NCI-H460 (cell line): ENCODE measurements around the gene NDFIP1. TPM values are rescaled to one million over a fixed set of nuclear protein-coding genes. Genes with fewer than 3 reads are reported as not detected.
"Not testable (repeated sequence)": the region's sequence is repeated elsewhere in the genome, so short reads cannot be mapped to it uniquely, and the experiment has no call there.

Source experiments
- DNase-seq: peaks from one replicate; pipeline ENCODE4 v3.0.0-alpha.2; 2016; ENCODE audit warnings: low read depth; ENCODE audit errors: extremely low read depth
- total RNA-seq: library from RNA; depleted of rRNA; stranded (reverse); fragments of >200 nt; shearing (Covaris generic); gene quantifications from 2 replicates; pipeline ENCODE4 v1.2.3, GENCODE V29; 2014

NDFIP1 gene
- total RNA-seq, 1 experiment from 2014 or later: 74.8 TPM

- peak; percentile 62 for DNase-seq
These were observed 43.1 kb downstream of the NDFIP1 start for GRCh38 chr5:142151436-142152383.

GRCh38 chr5:142152384-142152732 lies 43.8 kb downstream of the NDFIP1 start:
- no peak for DNase-seq

GRCh38 chr5:142153674-142154448 lies 45.3 kb downstream of the NDFIP1 start:
- DNase-seq: no peak

- DNase-seq: not testable (repeated sequence)
These were observed 45.9 kb downstream of the NDFIP1 start for GRCh38 chr5:142154449-142154841.

GRCh38 chr5:142156839-142157463 lies 48.4 kb downstream of the NDFIP1 start:
- no peak for DNase-seq

GRCh38 chr5:142159354-142159753 lies 50.8 kb downstream of the NDFIP1 start:
- no peak for DNase-seq

GRCh38 chr5:142164315-142164714 lies 55.7 kb downstream of the NDFIP1 start:
- no peak for DNase-seq

GRCh38 chr5:142166754-142167153 lies 58.2 kb downstream of the NDFIP1 start:
- no peak for DNase-seq

- DNase-seq: no peak
These were observed 58.9 kb downstream of the NDFIP1 start for GRCh38 chr5:142167458-142167857.

- no peak for DNase-seq
These were observed 59.8 kb downstream of the NDFIP1 start for GRCh38 chr5:142168365-142168764.

GRCh38 chr5:142170254-142170953 lies 61.8 kb downstream of the NDFIP1 start:
- DNase-seq: no peak

GRCh38 chr5:142171270-142171669 lies 62.7 kb downstream of the NDFIP1 start:
- no peak for DNase-seq

- no peak for DNase-seq
These were observed 66.5 kb downstream of the NDFIP1 start for GRCh38 chr5:142175039-142175438.

- no peak for DNase-seq
These were observed 67.0 kb downstream of the NDFIP1 start for GRCh38 chr5:142175461-142176142.

- no peak for DNase-seq
These were observed 67.7 kb downstream of the NDFIP1 start for GRCh38 chr5:142176255-142176654.

GRCh38 chr5:142178651-142179050 lies 70.1 kb downstream of the NDFIP1 start:
- DNase-seq: no peak

GRCh38 chr5:142179776-142180387 lies 71.3 kb downstream of the NDFIP1 start:
- DNase-seq: no peak

- DNase-seq: no peak
These were observed 72.5 kb downstream of the NDFIP1 start for GRCh38 chr5:142181096-142181495.

GRCh38 chr5:142181547-142182163 lies 73.1 kb downstream of the NDFIP1 start:
- DNase-seq: no peak
